Breast epithelium (tissue), 3 donors: ENCODE measurements around the gene PHACTR1.
"Not testable (repeated sequence)": the region's sequence is repeated elsewhere in the genome, so short reads cannot be mapped to it uniquely, and the experiment has no call there.

ENCODE experiments used
- CTCF ChIP-seq, 3 donors: fragments of 450-650 bp; IDR thresholded peaks; one replicate each; pipeline ENCODE4 v1.5.1; 2016 to 2017; ENCODE audit warnings: antibody characterized with exemption in 3 of 3, mild to moderate bottlenecking in 3 of 3, moderate library complexity in 3 of 3
- POLR2A ChIP-seq: fragments of 450-650 bp; IDR thresholded peaks from one replicate; pipeline ENCODE4 v1.6.1; 2016; ENCODE audit warnings: antibody characterized with exemption, mild to moderate bottlenecking, moderate library complexity
- POLR2AphosphoS5 ChIP-seq, 3 donors: sonication (generic); formaldehyde crosslinking; IDR thresholded peaks; one replicate each; pipeline ENCODE4 v1.6.1; 2017; ENCODE audit warnings: antibody characterized with exemption in 3 of 3

- TF ChIP-seq POLR2AphosphoS5 (IDR thresholded peaks at IDR 0.05); POLR2A; CTCF (IDR thresholded peaks at IDR 0.05): not testable (repeated sequence)
Measured at GRCh38 chr6:13326031-13326586, 609.5 kb downstream of the PHACTR1 start.
